ENCODE results near the gene FCSK.
A peak's percentile ranks its signal among the peaks of the same experiment; 100 is the strongest.
"Not testable (repeated sequence)": the region's sequence is repeated elsewhere in the genome, so short reads cannot be mapped to it uniquely, and the experiment has no call there.

Gene FCSK

GRCh38 chr16:70524399-70524825 lies 70.0 kb downstream of the FCSK start:
- DNase-seq (ENCODE audit: low read depth in 2 of 2) = not testable (repeated sequence)

DNA sequence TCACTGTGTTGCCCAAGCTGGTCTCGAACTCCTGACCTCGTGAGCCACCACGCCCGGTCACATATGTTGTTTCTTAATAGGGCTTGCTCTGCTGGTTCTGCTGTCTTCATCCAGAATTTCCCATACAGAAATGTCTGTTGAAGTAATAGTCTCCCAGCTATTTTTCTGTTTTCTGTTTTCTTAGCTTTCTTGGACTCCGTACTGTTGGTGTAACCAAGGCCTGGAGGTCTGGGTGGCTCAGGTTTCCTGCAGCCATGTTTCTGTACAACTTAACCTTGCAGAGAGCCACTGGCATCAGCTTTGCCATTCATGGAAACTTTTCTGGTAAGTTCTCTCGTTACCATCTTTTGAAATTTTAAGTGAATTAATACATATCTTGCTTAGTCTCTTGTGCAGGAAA lies 72.0 kb downstream of the FCSK start:
- no peak for DNase-seq (ENCODE audit: low read depth in 2 of 2)

DNA sequence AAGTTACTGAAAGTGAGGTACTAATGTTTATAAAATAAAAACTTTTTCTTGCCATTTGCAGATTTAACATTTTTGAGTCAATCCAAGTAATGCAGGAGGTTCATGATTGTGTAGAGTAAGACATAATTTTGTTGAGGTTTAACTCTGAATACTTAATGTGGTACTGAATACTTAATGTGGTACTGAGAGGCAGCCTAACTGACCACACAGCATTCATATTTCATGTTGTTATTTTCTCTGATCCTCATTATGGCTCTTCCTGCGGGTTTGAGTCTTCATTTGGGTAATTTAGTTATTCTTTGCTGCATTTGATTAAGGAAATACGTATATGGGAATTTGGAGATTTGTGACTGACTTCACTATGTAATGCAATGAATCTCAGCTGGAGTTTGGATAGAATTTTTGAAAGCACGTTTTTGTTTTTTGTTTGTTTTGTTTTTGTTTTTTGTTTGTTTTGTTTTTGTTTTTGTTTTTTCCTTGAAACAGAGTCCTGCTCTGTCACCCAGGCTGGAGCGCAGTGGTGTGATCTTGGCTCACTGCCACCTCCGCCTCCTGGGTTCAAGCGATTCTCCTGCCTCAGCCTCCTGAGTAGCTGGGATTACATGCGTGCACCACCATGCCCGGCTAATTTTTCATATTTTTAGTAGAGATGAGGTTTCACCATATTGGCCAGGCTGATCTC lies 73.1 kb downstream of the FCSK start:
- no peak for DNase-seq (ENCODE audit: low read depth in 2 of 2)

- DNase-seq (ENCODE audit: low read depth in 2 of 2) = peak; percentile 43 to 55
These were observed 74.8 kb downstream of the FCSK start for GRCh38 chr16:70529051-70529777.
